Measurements from ENCODE around the gene DGKZ.

- TF ChIP-seq, protein P1, sequence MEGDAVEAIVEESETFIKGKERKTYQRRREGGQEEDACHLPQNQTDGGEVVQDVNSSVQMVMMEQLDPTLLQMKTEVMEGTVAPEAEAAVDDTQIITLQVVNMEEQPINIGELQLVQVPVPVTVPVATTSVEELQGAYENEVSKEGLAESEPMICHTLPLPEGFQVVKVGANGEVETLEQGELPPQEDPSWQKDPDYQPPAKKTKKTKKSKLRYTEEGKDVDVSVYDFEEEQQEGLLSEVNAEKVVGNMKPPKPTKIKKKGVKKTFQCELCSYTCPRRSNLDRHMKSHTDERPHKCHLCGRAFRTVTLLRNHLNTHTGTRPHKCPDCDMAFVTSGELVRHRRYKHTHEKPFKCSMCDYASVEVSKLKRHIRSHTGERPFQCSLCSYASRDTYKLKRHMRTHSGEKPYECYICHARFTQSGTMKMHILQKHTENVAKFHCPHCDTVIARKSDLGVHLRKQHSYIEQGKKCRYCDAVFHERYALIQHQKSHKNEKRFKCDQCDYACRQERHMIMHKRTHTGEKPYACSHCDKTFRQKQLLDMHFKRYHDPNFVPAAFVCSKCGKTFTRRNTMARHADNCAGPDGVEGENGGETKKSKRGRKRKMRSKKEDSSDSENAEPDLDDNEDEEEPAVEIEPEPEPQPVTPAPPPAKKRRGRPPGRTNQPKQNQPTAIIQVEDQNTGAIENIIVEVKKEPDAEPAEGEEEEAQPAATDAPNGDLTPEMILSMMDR (IDR thresholded peaks at IDR 0.05), result no peak
- TF ChIP-seq POLR2A (IDR thresholded peaks at IDR 0.05), result no peak
Measured at GRCh38 chr11:46345881-46346484, 1.3 kb upstream of the DGKZ start.
